Keratinocyte (primary cell): ENCODE results near the gene ABTB1. TPM values are rescaled to one million over a fixed set of nuclear protein-coding genes. Genes with fewer than 3 reads are reported as not detected.

Experiments used
- DNase-seq: peaks from one replicate; pipeline ENCODE4 v3.0.0-alpha.2; 2011; ENCODE audit warnings: low read depth, missing footprints, low spot score
- FAIRE-seq: peaks from 2 replicates; lab custom pipeline; 2011; peaks lifted over from hg19 to GRCh38; lab: Jason Lieb, UNC
- H2AFZ ChIP-seq: 2 replicates; pipeline ENCODE4 v1.6.0; 2012; ENCODE audit warnings: low read length, control low read depth, inconsistent platforms; ENCODE audit not compliant: control insufficient read depth
- H3K27ac ChIP-seq: 2 replicates; pipeline ENCODE4 v1.5.1; 2011; ENCODE audit warnings: low read length; ENCODE audit not compliant: control insufficient read depth, insufficient read depth
- H3K27me3 ChIP-seq: 3 replicates; pipeline ENCODE4 v1.6.0; 2011; ENCODE audit warnings: low read length; ENCODE audit not compliant: control insufficient read depth, insufficient read depth; ENCODE audit errors: extremely low read depth
- H3K36me3 ChIP-seq, 2 experiments: 2 replicates in 1 of 2; 3 replicates in 1 of 2; pipeline ENCODE4 v1.5.1; 2011; ENCODE audit warnings: low read length in 2 of 2, mild to moderate bottlenecking in 1 of 2; ENCODE audit not compliant: control insufficient read depth in 2 of 2, insufficient read depth in 2 of 2; ENCODE audit errors: extremely low read depth in 1 of 2
- H3K4me1 ChIP-seq: 3 replicates; pipeline ENCODE4 v1.5.1; 2011; ENCODE audit warnings: low read length; ENCODE audit not compliant: control insufficient read depth, insufficient read depth; ENCODE audit errors: extremely low read depth
- H3K4me2 ChIP-seq: 3 replicates; pipeline ENCODE4 v1.6.0; 2011; ENCODE audit warnings: low read depth, low read length; ENCODE audit not compliant: control insufficient read depth, insufficient read depth; ENCODE audit errors: extremely low read depth
- H3K4me3 ChIP-seq, 3 experiments: fragments of 200-600 bp in 1 of 3; sonication (generic) in 1 of 3; 2 replicates in 2 of 3; 3 replicates in 1 of 3; pipeline ENCODE4 v1.5.1; 2011 to 2016; ENCODE audit warnings: low read length in 3 of 3, mild to moderate bottlenecking in 3 of 3, control low read depth in 2 of 3, inconsistent platforms in 1 of 3, low read depth in 1 of 3, mixed read lengths in 1 of 3, mixed run types in 1 of 3, moderate library complexity in 1 of 3; ENCODE audit not compliant: control insufficient read depth in 2 of 3, insufficient read depth in 2 of 3; ENCODE audit errors: extremely low read depth in 1 of 3
- H3K79me2 ChIP-seq: 2 replicates; pipeline ENCODE4 v1.6.0; 2012; ENCODE audit warnings: low read length; ENCODE audit not compliant: control insufficient read depth, insufficient read depth
- H3K9ac ChIP-seq: 3 replicates; pipeline ENCODE4 v1.6.0; 2011; ENCODE audit warnings: low read length; ENCODE audit not compliant: control insufficient read depth, insufficient read depth; ENCODE audit errors: extremely low read depth
- H3K9me1 ChIP-seq: 3 replicates; pipeline ENCODE4 v1.6.0; 2011; ENCODE audit warnings: low read length; ENCODE audit not compliant: control insufficient read depth, insufficient read depth; ENCODE audit errors: extremely low read depth
- H3K9me3 ChIP-seq: 2 replicates; pipeline ENCODE4 v1.5.1; 2012; ENCODE audit warnings: low read depth, low read length; ENCODE audit not compliant: control insufficient read depth
- H4K20me1 ChIP-seq: 3 replicates; pipeline ENCODE4 v1.6.0; 2011; ENCODE audit warnings: low read length; ENCODE audit not compliant: control insufficient read depth, insufficient read depth; ENCODE audit errors: extremely low read depth
- EZH2 ChIP-seq: IDR thresholded peaks from one replicate; pipeline ENCODE4 v1.6.1; 2012; ENCODE audit warnings: inconsistent platforms, mild to moderate bottlenecking, low read length, moderate library complexity
- dilution Hi-C: fragments of 300-500 bp; cut with MboI; formaldehyde crosslinking; loops from one replicate; pipeline ENCODE4 v1.7.0; 2020; ENCODE audit warnings: low sequenced_read_pairs; ENCODE audit not compliant: extremely low pct_ligation_motif_present
- polyA plus RNA-seq, 5 experiments: library from polyadenylated mRNA; depleted of rRNA in 3 of 5; stranded (reverse) in 3 of 5; stranded (forward) in 1 of 5; unstranded in 1 of 5; fragments of >200 nt; gene quantifications; 1 replicate in 1 of 5; 2 replicates in 3 of 5; 3 replicates in 1 of 5; pipeline versions ENCODE4 v1.2.1 to v1.2.3, GENCODE V29; 2011 to 2012; ENCODE audit warnings: missing spikeins in 2 of 5, low read depth in 1 of 5, low replicate concordance in 1 of 5
- TF ChIP-seq, protein P1 (sequence below), 3 experiments: IDR thresholded peaks in 1 of 3; conservative IDR thresholded peaks in 1 of 3; optimal IDR thresholded peaks in 1 of 3; 2 replicates in 2 of 3; 3 replicates in 1 of 3; pipeline versions ENCODE3 to v1.5.1; 2011; ENCODE audit warnings: low read length in 3 of 3, mild to moderate bottlenecking in 3 of 3, moderate library complexity in 2 of 3, control low read depth in 1 of 3, inconsistent platforms in 1 of 3; ENCODE audit not compliant: insufficient read depth in 2 of 3; ENCODE audit errors: extremely low read depth in 1 of 3

ABTB1 gene
- polyA plus RNA-seq, 1 donor (not counting 4 experiments of a cell fraction or from before 2014, with no cell fraction given), result 11.6 TPM

DNA sequence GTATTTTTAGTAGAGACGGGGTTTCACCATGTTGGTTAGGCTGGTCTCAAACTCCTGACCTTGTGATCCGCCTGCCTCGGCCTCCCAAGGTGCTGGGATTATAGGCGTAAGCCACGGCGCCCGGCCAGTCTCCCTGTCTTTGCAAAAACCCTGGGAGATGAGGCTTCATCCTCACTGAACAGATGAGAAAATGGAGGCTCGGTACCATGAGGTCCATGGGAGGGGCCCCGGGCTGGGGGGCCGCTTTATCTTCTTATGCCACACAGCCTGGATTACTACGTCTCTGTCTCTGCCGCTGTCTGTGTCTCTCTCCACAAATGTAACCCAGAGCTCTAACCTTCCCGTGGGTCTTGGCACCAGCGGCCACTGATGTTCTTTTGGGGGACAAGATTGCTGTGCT lies 39.1 kb downstream of the ABTB1 start:
- Histone ChIP-seq H3K27ac (no peak overlapping the region), H3K9me1 (no peaks in the 10 kb centered on the region), H3K9me3 (no peaks in the 10 kb centered on the region), H3K9ac (no peak overlapping the region), H3K4me1 (peaks cover 13% of the 10 kb centered on the region), H4K20me1 (no peaks in the 10 kb centered on the region), H3K79me2 (no peaks in the 10 kb centered on the region), H3K4me2 (no peak overlapping the region), H3K27me3 (no peaks in the 10 kb centered on the region), H2AFZ (no peak overlapping the region), H3K36me3 (peaks cover 5 to 11% of the 10 kb centered on the region in 2 experiments), H3K4me3 (no peak overlapping the region)
- FAIRE-seq (no peak), DNase-seq (no peak)
- no peak for TF ChIP-seq EZH2
- TF ChIP-seq, protein P1, sequence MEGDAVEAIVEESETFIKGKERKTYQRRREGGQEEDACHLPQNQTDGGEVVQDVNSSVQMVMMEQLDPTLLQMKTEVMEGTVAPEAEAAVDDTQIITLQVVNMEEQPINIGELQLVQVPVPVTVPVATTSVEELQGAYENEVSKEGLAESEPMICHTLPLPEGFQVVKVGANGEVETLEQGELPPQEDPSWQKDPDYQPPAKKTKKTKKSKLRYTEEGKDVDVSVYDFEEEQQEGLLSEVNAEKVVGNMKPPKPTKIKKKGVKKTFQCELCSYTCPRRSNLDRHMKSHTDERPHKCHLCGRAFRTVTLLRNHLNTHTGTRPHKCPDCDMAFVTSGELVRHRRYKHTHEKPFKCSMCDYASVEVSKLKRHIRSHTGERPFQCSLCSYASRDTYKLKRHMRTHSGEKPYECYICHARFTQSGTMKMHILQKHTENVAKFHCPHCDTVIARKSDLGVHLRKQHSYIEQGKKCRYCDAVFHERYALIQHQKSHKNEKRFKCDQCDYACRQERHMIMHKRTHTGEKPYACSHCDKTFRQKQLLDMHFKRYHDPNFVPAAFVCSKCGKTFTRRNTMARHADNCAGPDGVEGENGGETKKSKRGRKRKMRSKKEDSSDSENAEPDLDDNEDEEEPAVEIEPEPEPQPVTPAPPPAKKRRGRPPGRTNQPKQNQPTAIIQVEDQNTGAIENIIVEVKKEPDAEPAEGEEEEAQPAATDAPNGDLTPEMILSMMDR (optimal IDR thresholded peaks at IDR 0.05 in 1 of 3, IDR thresholded peaks at IDR 0.05 in 1 of 3, conservative IDR thresholded peaks at IDR 0.05 in 1 of 3; ENCODE audit: extremely low read depth in 1 of 3, insufficient read depth in 2 of 3, low read length in 3 of 3), result no peak
- dilution Hi-C loops, result no loop called here

DNA sequence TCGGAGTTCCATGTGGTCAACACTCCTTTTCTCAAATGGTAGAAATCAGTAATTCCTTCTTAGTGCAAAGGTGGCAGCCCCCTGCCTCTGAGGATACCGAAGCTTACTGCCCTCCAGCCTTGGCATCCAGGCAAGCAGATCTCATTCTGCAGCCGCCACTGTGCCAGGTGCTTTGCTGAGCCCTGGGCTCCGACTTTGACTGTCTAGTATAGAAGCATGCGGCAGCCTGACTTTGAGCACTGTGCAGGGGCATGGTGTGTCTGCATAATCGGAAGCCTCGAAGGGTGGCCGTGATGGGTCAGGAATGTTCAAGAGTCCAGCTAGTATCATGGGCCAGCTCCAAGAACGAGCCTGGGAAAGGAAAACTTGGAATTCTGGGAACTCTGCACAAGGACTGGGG lies 39.7 kb downstream of the ABTB1 start:
- Histone ChIP-seq H2AFZ (no peak overlapping the region), H3K27me3 (no peaks in the 10 kb centered on the region), H3K9me3 (no peaks in the 10 kb centered on the region), H3K9me1 (no peaks in the 10 kb centered on the region), H4K20me1 (no peaks in the 10 kb centered on the region), H3K4me1 (peaks cover 13% of the 10 kb centered on the region), H3K27ac (no peak overlapping the region), H3K9ac (no peak overlapping the region), H3K4me3 (no peak overlapping the region), H3K36me3 (peaks cover 2 to 11% of the 10 kb centered on the region in 2 experiments), H3K4me2 (no peak overlapping the region), H3K79me2 (no peaks in the 10 kb centered on the region)
- FAIRE-seq, result no peak
- DNase-seq, result no peak
- TF ChIP-seq, protein P1 (optimal IDR thresholded peaks at IDR 0.05 in 1 of 3, IDR thresholded peaks at IDR 0.05 in 1 of 3, conservative IDR thresholded peaks at IDR 0.05 in 1 of 3; ENCODE audit: extremely low read depth in 1 of 3, insufficient read depth in 2 of 3, low read length in 3 of 3), result no peak
- no peak for TF ChIP-seq EZH2
- dilution Hi-C loops, result no loop called here
